Measurements from ENCODE around the gene KIAA0319L. TPM values are rescaled to one million over a fixed set of nuclear protein-coding genes. Genes with fewer than 3 reads are reported as not detected.

The KIAA0319L gene
- total and polyA plus RNA-seq, 2 donors = 15.3 to 25.6 TPM

GRCh38 chr1:35499231-35499630 is 58.0 kb downstream of the KIAA0319L start:
- WGBS = 98% methylated on average over 4 of the region's 4 CpGs
- H3K27me3 ChIP-seq (ENCODE audit: control insufficient read depth in 2 of 2, insufficient read depth in 1 of 2, low read length in 1 of 2) = no peaks in the 10 kb centered on the region
- H3K9me3 ChIP-seq (ENCODE audit: control insufficient read depth in 2 of 2, insufficient read depth in 1 of 2, low read length in 1 of 2) = no peaks in the 10 kb centered on the region
- H3K4me1 ChIP-seq (ENCODE audit: control insufficient read depth in 2 of 2, insufficient read depth in 2 of 2, low read length in 2 of 2) = no peaks in the 10 kb centered on the region
- H3K36me3 ChIP-seq (ENCODE audit: control insufficient read depth in 2 of 2, insufficient read depth in 2 of 2, low read length in 1 of 2) = peaks cover 2 to 3% of the 10 kb centered on the region in 2 donors
- DNase-seq (ENCODE audit: low read depth in 6 of 9, low spot score in 9 of 9) = no peak
- no peak overlapping the region for H3K27ac ChIP-seq (ENCODE audit: low read depth in 1 of 2, low read length in 1 of 2)
- H3K4me3 ChIP-seq (ENCODE audit: low read length in 2 of 2) = no peak overlapping the region

GRCh38 chr1:35497571-35497970 is 59.6 kb downstream of the KIAA0319L start:
- WGBS = 94% methylated on average over 2 of the region's 2 CpGs

GRCh38 chr1:35490250-35490649 is 67.0 kb downstream of the KIAA0319L start:
- H3K27me3 ChIP-seq (ENCODE audit: control insufficient read depth in 2 of 2, insufficient read depth in 1 of 2, low read length in 1 of 2) = no peaks in the 10 kb centered on the region
- peaks cover 0 to 5% of the 10 kb centered on the region in 2 donors for H3K9me3 ChIP-seq (ENCODE audit: control insufficient read depth in 2 of 2, insufficient read depth in 1 of 2, low read length in 1 of 2)
- DNase-seq (ENCODE audit: low read depth in 6 of 9, low spot score in 9 of 9) = no peak
- no peaks in the 10 kb centered on the region for H3K4me1 ChIP-seq (ENCODE audit: control insufficient read depth in 2 of 2, insufficient read depth in 2 of 2, low read length in 2 of 2)
- 99% methylated on average over 1 of the region's 1 CpG for WGBS
- no peak overlapping the region for H3K4me3 ChIP-seq (ENCODE audit: low read length in 2 of 2)
- H3K27ac ChIP-seq (ENCODE audit: low read depth in 1 of 2, low read length in 1 of 2) = no peak overlapping the region
- peaks cover 0 to 5% of the 10 kb centered on the region in 2 donors for H3K36me3 ChIP-seq (ENCODE audit: control insufficient read depth in 2 of 2, insufficient read depth in 2 of 2, low read length in 1 of 2)

More at GRCh38 chr1:35497571-35497970, 59.6 kb downstream of the KIAA0319L start:
- Histone ChIP-seq H3K36me3 (ENCODE audit: control insufficient read depth in 2 of 2, insufficient read depth in 2 of 2, low read length in 1 of 2) (peaks cover 2 to 3% of the 10 kb centered on the region in 2 donors), H3K9me3 (ENCODE audit: control insufficient read depth in 2 of 2, insufficient read depth in 1 of 2, low read length in 1 of 2) (peaks cover 0 to 3% of the 10 kb centered on the region in 2 donors), H3K4me3 (ENCODE audit: low read length in 2 of 2) (no peak overlapping the region), H3K27ac (ENCODE audit: low read depth in 1 of 2, low read length in 1 of 2) (no peak overlapping the region), H3K27me3 (ENCODE audit: control insufficient read depth in 2 of 2, insufficient read depth in 1 of 2, low read length in 1 of 2) (no peaks in the 10 kb centered on the region), H3K4me1 (ENCODE audit: control insufficient read depth in 2 of 2, insufficient read depth in 2 of 2, low read length in 2 of 2) (no peaks in the 10 kb centered on the region)
- no peak for DNase-seq (ENCODE audit: low read depth in 6 of 9, low spot score in 9 of 9)

GRCh38 chr1:35488336-35488735 is 68.9 kb downstream of the KIAA0319L start:
- Histone ChIP-seq H3K27me3 (ENCODE audit: control insufficient read depth in 2 of 2, insufficient read depth in 1 of 2, low read length in 1 of 2) (no peaks in the 10 kb centered on the region), H3K27ac (ENCODE audit: low read depth in 1 of 2, low read length in 1 of 2) (peak overlapping the region in 1 of 2 donors; percentile 11), H3K9me3 (ENCODE audit: control insufficient read depth in 2 of 2, insufficient read depth in 1 of 2, low read length in 1 of 2) (peaks cover 0 to 5% of the 10 kb centered on the region in 2 donors), H3K4me3 (ENCODE audit: low read length in 2 of 2) (no peak overlapping the region), H3K36me3 (ENCODE audit: control insufficient read depth in 2 of 2, insufficient read depth in 2 of 2, low read length in 1 of 2) (peaks cover 0 to 5% of the 10 kb centered on the region in 2 donors), H3K4me1 (ENCODE audit: control insufficient read depth in 2 of 2, insufficient read depth in 2 of 2, low read length in 2 of 2) (no peaks in the 10 kb centered on the region)
- 14% methylated on average over 2 of the region's 2 CpGs for WGBS
- DNase-seq (ENCODE audit: low read depth in 6 of 9, low spot score in 9 of 9) = no peak

GRCh38 chr1:35486858-35487408 is 70.3 kb downstream of the KIAA0319L start:
- no peak overlapping the region for H3K27ac ChIP-seq (ENCODE audit: low read depth in 1 of 2, low read length in 1 of 2)
- WGBS = 98% methylated on average over 3 of the region's 3 CpGs
- no peak for DNase-seq (ENCODE audit: low read depth in 6 of 9, low spot score in 9 of 9)
- H3K9me3 ChIP-seq (ENCODE audit: control insufficient read depth in 2 of 2, insufficient read depth in 1 of 2, low read length in 1 of 2) = peaks cover 0 to 2% of the 10 kb centered on the region in 2 donors
- H3K36me3 ChIP-seq (ENCODE audit: control insufficient read depth in 2 of 2, insufficient read depth in 2 of 2, low read length in 1 of 2) = peaks cover 0 to 5% of the 10 kb centered on the region in 2 donors
- H3K4me1 ChIP-seq (ENCODE audit: control insufficient read depth in 2 of 2, insufficient read depth in 2 of 2, low read length in 2 of 2) = no peaks in the 10 kb centered on the region
- no peaks in the 10 kb centered on the region for H3K27me3 ChIP-seq (ENCODE audit: control insufficient read depth in 2 of 2, insufficient read depth in 1 of 2, low read length in 1 of 2)
- no peak overlapping the region for H3K4me3 ChIP-seq (ENCODE audit: low read length in 2 of 2)

GRCh38 chr1:35481229-35481628 is 76.0 kb downstream of the KIAA0319L start:
- H3K4me3 ChIP-seq (ENCODE audit: low read length in 2 of 2) = no peak overlapping the region
- H3K27ac ChIP-seq (ENCODE audit: low read depth in 1 of 2, low read length in 1 of 2) = no peak overlapping the region
- H3K9me3 ChIP-seq (ENCODE audit: control insufficient read depth in 2 of 2, insufficient read depth in 1 of 2, low read length in 1 of 2) = no peaks in the 10 kb centered on the region
- H3K36me3 ChIP-seq (ENCODE audit: control insufficient read depth in 2 of 2, insufficient read depth in 2 of 2, low read length in 1 of 2) = peaks cover 9 to 10% of the 10 kb centered on the region in 2 donors
- no peaks in the 10 kb centered on the region for H3K4me1 ChIP-seq (ENCODE audit: control insufficient read depth in 2 of 2, insufficient read depth in 2 of 2, low read length in 2 of 2)
- 99% methylated on average over 2 of the region's 2 CpGs for WGBS
- no peak for DNase-seq (ENCODE audit: low read depth in 6 of 9, low spot score in 9 of 9)
- no peaks in the 10 kb centered on the region for H3K27me3 ChIP-seq (ENCODE audit: control insufficient read depth in 2 of 2, insufficient read depth in 1 of 2, low read length in 1 of 2)

- H3K4me1 ChIP-seq (ENCODE audit: control insufficient read depth in 2 of 2, insufficient read depth in 2 of 2, low read length in 2 of 2) = no peaks in the 10 kb centered on the region
- no peaks in the 10 kb centered on the region for H3K9me3 ChIP-seq (ENCODE audit: control insufficient read depth in 2 of 2, insufficient read depth in 1 of 2, low read length in 1 of 2)
- 96% methylated on average over 2 of the region's 2 CpGs for WGBS
- H3K27me3 ChIP-seq (ENCODE audit: control insufficient read depth in 2 of 2, insufficient read depth in 1 of 2, low read length in 1 of 2) = no peaks in the 10 kb centered on the region
- no peak overlapping the region for H3K4me3 ChIP-seq (ENCODE audit: low read length in 2 of 2)
- peaks cover 5 to 10% of the 10 kb centered on the region in 2 donors for H3K36me3 ChIP-seq (ENCODE audit: control insufficient read depth in 2 of 2, insufficient read depth in 2 of 2, low read length in 1 of 2)
- no peak for DNase-seq (ENCODE audit: low read depth in 6 of 9, low spot score in 9 of 9)
- no peak overlapping the region for H3K27ac ChIP-seq (ENCODE audit: low read depth in 1 of 2, low read length in 1 of 2)
Measured at GRCh38 chr1:35477870-35478269, 79.3 kb downstream of the KIAA0319L start.

GRCh38 chr1:35475856-35476674 is 81.1 kb downstream of the KIAA0319L start:
- Histone ChIP-seq H3K9me3 (ENCODE audit: control insufficient read depth in 2 of 2, insufficient read depth in 1 of 2, low read length in 1 of 2) (no peaks in the 10 kb centered on the region), H3K36me3 (ENCODE audit: control insufficient read depth in 2 of 2, insufficient read depth in 2 of 2, low read length in 1 of 2) (peaks cover 10 to 13% of the 10 kb centered on the region in 2 donors), H3K27ac (ENCODE audit: low read depth in 1 of 2, low read length in 1 of 2) (no peak overlapping the region), H3K27me3 (ENCODE audit: control insufficient read depth in 2 of 2, insufficient read depth in 1 of 2, low read length in 1 of 2) (no peaks in the 10 kb centered on the region), H3K4me1 (ENCODE audit: control insufficient read depth in 2 of 2, insufficient read depth in 2 of 2, low read length in 2 of 2) (no peaks in the 10 kb centered on the region), H3K4me3 (ENCODE audit: low read length in 2 of 2) (no peak overlapping the region)
- DNase-seq (ENCODE audit: low read depth in 6 of 9, low spot score in 9 of 9) = no peak
- 95% methylated on average over 6 of the region's 6 CpGs for WGBS

GRCh38 chr1:35475356-35475755 is 81.8 kb downstream of the KIAA0319L start:
- no peak for DNase-seq (ENCODE audit: low read depth in 6 of 9, low spot score in 9 of 9)
- H3K4me1 ChIP-seq (ENCODE audit: control insufficient read depth in 2 of 2, insufficient read depth in 2 of 2, low read length in 2 of 2) = no peaks in the 10 kb centered on the region
- no peak overlapping the region for H3K27ac ChIP-seq (ENCODE audit: low read depth in 1 of 2, low read length in 1 of 2)
- H3K9me3 ChIP-seq (ENCODE audit: control insufficient read depth in 2 of 2, insufficient read depth in 1 of 2, low read length in 1 of 2) = no peaks in the 10 kb centered on the region
- WGBS = 99% methylated on average over 2 of the region's 2 CpGs
- H3K36me3 ChIP-seq (ENCODE audit: control insufficient read depth in 2 of 2, insufficient read depth in 2 of 2, low read length in 1 of 2) = peaks cover 10 to 17% of the 10 kb centered on the region in 2 donors
- H3K27me3 ChIP-seq (ENCODE audit: control insufficient read depth in 2 of 2, insufficient read depth in 1 of 2, low read length in 1 of 2) = no peaks in the 10 kb centered on the region
- H3K4me3 ChIP-seq (ENCODE audit: low read length in 2 of 2) = no peak overlapping the region
